ENCODE results near the gene ERMAP.

- TF ChIP-seq CTCF (IDR thresholded peaks at IDR 0.05) (no peak), POLR2AphosphoS5 (IDR thresholded peaks at IDR 0.05) (no peak), POLR2A (IDR thresholded peaks at IDR 0.05) (no peak)
Measured at GRCh38 chr1:42807056-42807668, 9.8 kb upstream of the ERMAP start.
